GM18526 (cell line): Measurements from ENCODE around the gene FMN2.

ENCODE experiments used
- POLR2A ChIP-seq: IDR thresholded peaks from 3 replicates; pipeline ENCODE4 v1.6.1; 2011; ENCODE audit not compliant: insufficient read length; ENCODE audit errors: extremely low read depth

FMN2 gene

GRCh38 chr1:240092301-240093119 is 827 bp downstream of the FMN2 start:
- TF ChIP-seq POLR2A: no peak

DNA sequence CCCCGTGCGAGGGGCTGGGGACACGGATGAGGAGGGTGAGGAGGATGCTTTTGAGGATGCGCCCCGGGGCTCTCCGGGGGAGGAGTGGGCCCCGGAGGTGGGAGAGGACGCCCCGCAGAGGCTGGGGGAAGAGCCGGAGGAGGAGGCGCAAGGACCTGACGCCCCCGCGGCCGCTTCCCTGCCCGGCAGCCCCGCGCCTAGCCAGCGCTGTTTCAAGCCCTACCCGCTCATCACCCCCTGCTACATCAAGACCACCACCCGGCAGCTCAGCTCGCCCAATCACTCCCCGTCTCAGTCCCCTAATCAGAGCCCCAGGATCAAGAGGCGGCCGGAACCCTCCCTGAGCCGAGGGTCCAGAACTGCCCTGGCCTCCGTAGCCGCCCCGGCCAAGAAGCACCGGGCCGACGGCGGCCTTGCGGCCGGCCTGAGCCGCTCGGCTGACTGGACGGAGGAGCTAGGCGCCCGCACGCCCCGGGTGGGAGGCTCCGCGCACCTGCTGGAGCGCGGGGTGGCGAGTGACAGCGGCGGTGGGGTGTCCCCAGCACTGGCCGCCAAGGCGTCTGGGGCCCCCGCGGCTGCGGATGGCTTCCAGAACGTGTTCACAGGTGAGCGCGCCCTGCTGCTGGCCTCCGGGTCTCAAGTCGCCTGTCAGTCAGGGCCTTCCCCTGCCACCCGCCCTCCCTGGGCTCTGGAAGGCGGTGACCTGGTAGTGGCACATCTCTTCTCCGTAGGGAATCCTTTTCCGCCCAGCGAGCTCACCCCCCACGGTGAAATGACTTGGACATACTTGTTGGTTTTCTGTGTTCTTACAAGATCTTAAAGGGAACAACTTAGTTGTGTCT is 1.7 kb downstream of the FMN2 start:
- no peak for TF ChIP-seq POLR2A

DNA sequence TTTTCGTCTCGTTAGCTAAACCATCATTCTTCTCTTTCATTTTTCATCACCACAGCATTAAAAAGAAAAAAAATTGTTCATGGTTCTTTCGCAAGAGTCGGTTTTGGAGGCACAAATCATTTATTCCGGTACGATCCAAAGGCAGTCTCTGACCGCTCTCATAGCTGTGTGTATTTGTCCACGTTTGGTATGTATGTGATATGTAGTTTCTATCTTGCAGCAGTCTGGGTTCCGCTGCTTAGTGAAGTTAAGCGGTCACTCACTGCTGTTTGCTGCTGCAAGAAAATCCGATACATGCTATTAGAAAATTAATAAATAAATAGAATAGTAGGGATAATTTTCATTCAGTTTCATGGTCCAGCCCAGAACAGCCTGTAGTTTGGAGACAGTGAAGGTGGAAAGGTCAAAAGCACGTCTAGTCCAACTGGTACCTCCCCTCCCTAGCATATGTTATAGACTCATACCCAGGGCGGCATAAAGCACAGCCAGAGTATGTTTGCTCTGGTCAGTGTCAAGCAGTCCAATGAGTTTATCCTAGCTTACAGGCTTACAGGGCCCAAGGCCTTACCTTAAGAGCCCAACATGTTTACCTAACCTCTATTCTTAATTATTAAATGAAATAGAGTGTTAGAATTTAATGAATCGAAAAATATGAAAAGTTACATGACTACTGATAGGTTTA is 2.5 kb downstream of the FMN2 start:
- no peak for TF ChIP-seq POLR2A

DNA sequence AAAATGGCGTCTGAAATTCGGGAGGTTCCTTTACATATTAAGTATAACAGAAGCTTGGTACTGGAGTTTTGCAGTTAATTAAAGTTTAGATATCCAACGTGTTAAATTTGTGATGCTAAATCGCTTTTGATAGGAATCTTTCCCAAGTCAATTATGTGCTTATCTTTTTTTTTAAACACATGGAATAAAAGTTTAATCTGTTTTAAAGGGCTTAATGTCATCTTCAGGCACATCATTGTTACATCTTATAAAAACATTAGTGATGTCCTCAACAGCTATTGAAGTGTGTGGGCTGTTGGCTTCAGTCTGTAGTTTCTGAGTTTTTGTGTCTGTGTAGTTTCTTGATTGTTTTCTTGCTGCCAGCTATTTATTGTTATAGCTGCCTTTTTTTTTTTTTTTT is 5.3 kb downstream of the FMN2 start:
- TF ChIP-seq POLR2A: no peak

GRCh38 chr1:240098534-240098933 is 6.9 kb downstream of the FMN2 start:
- no peak for TF ChIP-seq POLR2A

GRCh38 chr1:240099329-240099728 is 7.6 kb downstream of the FMN2 start:
- TF ChIP-seq POLR2A: no peak

- no peak for TF ChIP-seq POLR2A
Observed at GRCh38 chr1:240099748-240100147, 8.1 kb downstream of the FMN2 start.

DNA sequence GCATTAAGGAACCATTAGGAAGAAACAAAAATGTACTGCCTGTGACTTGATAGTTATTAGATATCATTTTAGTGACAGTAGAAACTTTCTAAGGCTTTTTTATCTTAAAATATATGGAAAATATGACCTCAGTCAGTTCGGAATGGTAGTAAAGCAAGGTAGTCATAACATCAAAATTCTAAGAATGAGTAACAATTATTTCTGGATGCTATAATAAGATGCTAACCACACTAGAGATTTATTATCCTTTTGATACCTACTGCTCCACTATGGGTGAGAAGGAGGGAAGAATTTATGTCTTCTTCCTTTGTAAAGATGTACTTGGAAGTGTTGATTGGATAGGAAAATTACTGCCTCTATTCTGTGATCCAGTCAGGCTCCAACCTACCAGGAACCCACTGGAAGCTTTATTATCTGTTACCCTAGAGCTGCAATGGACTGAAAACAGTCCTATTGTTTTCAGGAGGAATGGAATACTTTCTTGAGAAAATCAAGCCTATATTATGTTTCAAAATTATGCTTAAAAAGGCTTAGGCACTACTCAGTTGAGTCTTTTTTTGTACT is 8.8 kb downstream of the FMN2 start:
- no peak for TF ChIP-seq POLR2A

DNA sequence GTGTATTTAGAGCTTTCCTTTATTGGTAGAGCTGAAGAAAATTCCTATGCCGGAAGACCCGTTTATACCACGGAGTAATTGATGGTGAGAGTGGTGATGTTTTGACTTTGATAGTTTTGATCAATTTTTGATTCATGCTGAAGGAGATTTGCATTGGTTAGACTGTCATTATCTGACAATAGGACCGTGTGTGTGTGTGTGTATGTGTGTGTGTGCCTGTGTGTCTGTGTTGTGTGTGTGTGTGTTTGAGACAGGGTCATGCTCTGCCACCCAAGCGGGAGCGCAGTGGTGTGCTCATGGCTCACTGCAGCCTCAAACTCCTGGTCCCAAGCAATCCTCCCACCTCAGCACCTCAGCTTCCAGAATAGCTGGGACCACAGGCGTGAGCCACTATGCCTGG is 9.6 kb downstream of the FMN2 start:
- no peak for TF ChIP-seq POLR2A

GRCh38 chr1:240101737-240102136 is 10.1 kb downstream of the FMN2 start:
- no peak for TF ChIP-seq POLR2A

DNA sequence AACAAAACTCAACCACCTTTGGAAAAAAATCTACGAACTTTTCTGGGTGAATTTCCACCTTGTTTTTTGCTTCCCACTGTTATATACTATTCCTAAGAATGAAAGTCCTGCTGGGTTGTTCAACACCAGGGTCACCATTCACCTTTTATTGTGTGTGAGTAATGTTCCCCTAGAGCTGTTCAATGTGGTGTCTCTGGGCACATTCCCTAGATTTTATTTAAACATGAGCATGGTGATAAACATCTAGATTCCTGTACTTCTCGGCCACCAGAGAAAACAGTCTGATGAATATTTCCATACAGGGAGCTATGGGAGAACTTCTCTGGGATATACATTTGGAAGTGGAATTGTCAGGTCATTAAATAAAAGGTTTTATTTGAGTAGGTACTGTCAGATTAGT is 13.0 kb downstream of the FMN2 start:
- TF ChIP-seq POLR2A: no peak

DNA sequence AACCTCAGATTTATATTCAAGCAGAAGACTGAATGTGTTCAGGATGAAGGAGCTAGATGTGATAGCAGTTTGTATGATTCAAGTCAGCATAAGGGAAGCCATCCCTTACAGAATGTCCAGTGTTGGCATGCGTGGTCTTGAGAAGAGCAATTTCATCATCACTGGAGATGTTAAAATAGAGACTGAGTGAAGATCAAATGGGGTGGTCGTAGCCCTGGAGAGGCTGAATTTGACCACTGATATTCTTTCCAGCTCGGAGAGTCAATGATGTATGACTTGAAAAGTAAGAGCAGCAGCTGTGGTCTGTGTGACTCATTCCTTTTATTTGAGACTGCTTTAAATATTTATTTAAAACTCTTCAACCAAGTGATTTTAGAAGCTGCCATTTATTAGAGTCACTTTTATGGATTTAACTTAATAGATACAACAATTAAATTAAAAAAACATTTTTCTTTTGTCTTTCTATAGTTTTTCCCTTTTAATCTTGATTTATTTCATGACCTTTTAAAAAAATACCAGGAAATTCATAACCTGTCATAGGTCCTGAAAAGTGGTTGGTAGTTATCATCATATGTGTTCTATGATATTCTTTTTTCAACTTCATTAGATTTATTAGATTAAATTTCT is 15.5 kb downstream of the FMN2 start:
- TF ChIP-seq POLR2A: no peak

DNA sequence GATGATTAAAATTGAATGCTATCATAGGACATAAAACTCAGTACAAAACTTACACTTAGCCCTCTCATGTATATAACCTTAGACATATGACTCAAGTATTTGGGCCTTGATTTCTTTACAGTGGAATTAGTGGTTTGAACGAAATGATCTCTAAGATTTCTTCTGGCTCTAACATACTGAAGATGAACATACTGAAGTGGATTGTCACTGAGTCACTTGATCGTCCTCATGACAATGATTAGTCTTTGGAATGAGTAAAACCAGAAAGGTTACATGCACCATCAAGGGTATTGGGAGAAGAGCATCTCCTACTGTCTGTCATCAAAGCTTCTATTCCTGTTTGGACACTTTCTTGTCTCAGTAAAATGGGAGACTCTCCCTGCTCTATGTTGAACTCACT is 17.4 kb downstream of the FMN2 start:
- TF ChIP-seq POLR2A: no peak

DNA sequence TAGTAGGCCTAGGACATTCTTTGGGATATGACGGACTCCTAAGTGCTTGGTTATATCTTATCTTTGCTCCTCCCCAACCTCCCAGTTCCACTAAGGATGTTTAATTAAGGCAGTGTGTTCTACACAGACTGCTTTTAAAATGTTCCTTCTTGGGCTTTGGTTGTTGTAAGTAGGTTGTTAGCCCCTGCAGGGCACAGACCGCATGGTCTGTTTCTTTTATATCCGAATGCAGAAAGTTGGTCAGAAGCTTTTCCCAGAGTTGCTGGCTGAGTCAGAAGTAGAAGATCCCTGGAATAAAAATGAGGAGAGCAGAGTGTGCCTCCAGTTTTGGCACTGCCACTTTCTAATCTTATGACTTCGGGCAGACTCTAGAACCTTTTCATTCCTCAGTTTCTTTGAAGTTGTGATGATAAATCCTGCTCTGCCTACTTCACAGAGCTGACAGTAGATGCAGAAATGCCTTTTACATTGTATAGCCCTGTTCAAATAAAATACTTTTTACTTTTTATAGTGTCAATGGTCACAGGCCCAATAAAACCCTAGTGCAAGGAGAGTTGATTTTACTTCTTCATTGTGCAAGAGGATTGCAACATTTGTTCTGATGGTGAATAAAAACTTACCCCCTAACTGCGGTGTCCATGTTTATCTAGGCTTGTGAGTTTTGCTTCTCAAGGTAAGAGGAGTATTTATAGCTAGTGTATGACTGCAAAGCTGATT is 18.4 kb downstream of the FMN2 start:
- no peak for TF ChIP-seq POLR2A
